HepG2 (cell line): ENCODE results near the gene WNT16. TPM values are rescaled to one million over a fixed set of nuclear protein-coding genes. Genes with fewer than 3 reads are reported as not detected.

Experiments
- ATAC-seq: fragments of 200-7000 bp; cut with Tn5 transposase; 3 replicates; pipeline ENCODE4 v1.9.1; 2020; ENCODE audit warnings: mild to moderate bottlenecking, moderate library complexity
- BruUV-seq: library from RNA; stranded (reverse); fragments of 400-500 nt; replicated peaks from 2 replicates; lab custom pipeline; 2021; lab: Mats Ljungman, UMichigan
- CTCF ChIA-PET: fragments of 300-600 bp; formaldehyde crosslinking; extraction: SDS; loops from one replicate; lab custom pipeline; 2021; ENCODE audit warnings: low total read pairs, inconsistent platforms, low intra/inter-chr PET ratio; lab: Yijun Ruan, JAX
- POLR2A ChIA-PET: fragments of 350-600 bp; sonication (Branson Sonifier 250); formaldehyde crosslinking; loops from one replicate; lab custom pipeline; 2020; ENCODE audit warnings: antibody characterized with exemption, inconsistent platforms; lab: Yijun Ruan, JAX
- DNase-seq: peaks from one replicate; pipeline ENCODE4 v3.0.0-alpha.2; 2015; ENCODE audit warnings: low spot score
- FAIRE-seq: peaks from 3 replicates; lab custom pipeline; 2011; peaks lifted over from hg19 to GRCh38; lab: Jason Lieb, UNC
- H2AFZ ChIP-seq: one replicate; pipeline ENCODE4 v1.6.1; 2011; ENCODE audit warnings: low read length, inconsistent platforms
- H3K27ac ChIP-seq: fragments of 300-600 bp; 3 replicates; pipeline ENCODE4 v1.8.0; 2011; ENCODE audit warnings: mixed run types, mild to moderate bottlenecking, mixed read lengths, low read length, inconsistent platforms; ENCODE audit not compliant: insufficient read depth; ENCODE audit errors: extremely low read length
- H3K27me3 ChIP-seq, 2 experiments: fragments of 200-600 bp in 1 of 2; 2 replicates in 1 of 2; 3 replicates in 1 of 2; pipeline versions ENCODE4 v1.6.0 to v1.8.0; 2011; ENCODE audit warnings: low read length in 2 of 2, mild to moderate bottlenecking in 2 of 2, moderate library complexity in 2 of 2, inconsistent platforms in 1 of 2; ENCODE audit not compliant: insufficient read depth in 2 of 2, control insufficient read depth in 1 of 2
- H3K36me3 ChIP-seq, 2 experiments: fragments of 200-600 bp in 1 of 2; replicated peaks in 1 of 2; 2 replicates in 1 of 2; 3 replicates in 1 of 2; pipeline versions ENCODE4 v1.5.1 to v1.8.0; 2011; ENCODE audit warnings: low read length in 2 of 2, inconsistent platforms in 1 of 2; ENCODE audit not compliant: insufficient read depth in 2 of 2, control insufficient read depth in 1 of 2
- H3K4me1 ChIP-seq: 2 replicates; pipeline ENCODE4 v1.5.1; 2012; ENCODE audit warnings: low read length, inconsistent platforms; ENCODE audit not compliant: insufficient read depth
- H3K4me2 ChIP-seq: 2 replicates; pipeline ENCODE4 v1.6.0; 2011; ENCODE audit warnings: low read depth, low read length, inconsistent platforms
- H3K4me3 ChIP-seq, 3 experiments: fragments of 200-600 bp in 1 of 3; sonication (generic), shearing (Covaris generic) in 1 of 3; replicated peaks in 1 of 3; 2 replicates each; pipeline ENCODE4 v1.5.1; 2011 to 2016; ENCODE audit warnings: low read length in 3 of 3, inconsistent platforms in 2 of 3, low read depth in 2 of 3, mild to moderate bottlenecking in 2 of 3, control low read depth in 1 of 3, mixed read lengths in 1 of 3; ENCODE audit not compliant: insufficient read depth in 1 of 3
- H3K79me2 ChIP-seq: one replicate; pipeline ENCODE4 v1.6.1; 2011; ENCODE audit warnings: low read length, inconsistent platforms; ENCODE audit not compliant: insufficient read depth
- H3K9ac ChIP-seq: 2 replicates; pipeline ENCODE4 v1.6.0; 2011; ENCODE audit warnings: mild to moderate bottlenecking, low read depth, low read length, inconsistent platforms; ENCODE audit not compliant: insufficient read depth
- H3K9me3 ChIP-seq: 2 replicates; pipeline ENCODE4 v1.5.1; 2012; ENCODE audit warnings: mild to moderate bottlenecking, low read length
- H4K20me1 ChIP-seq: 2 replicates; pipeline ENCODE4 v1.6.0; 2011; ENCODE audit warnings: inconsistent platforms, mild to moderate bottlenecking, low read length, moderate library complexity; ENCODE audit not compliant: insufficient read depth
- ARID2 ChIP-seq: sonication (generic); formaldehyde crosslinking; IDR thresholded peaks from 2 replicates; pipeline ENCODE4 v1.8.1; 2022; ENCODE audit warnings: mild to moderate bottlenecking, missing genetic modification reagents, borderline replicate concordance
- BCL6 ChIP-seq: IDR thresholded peaks from 2 replicates; pipeline ENCODE4 v1.6.1; 2016; ENCODE audit warnings: missing genetic modification reagents, missing compliant biosample characterization
- CC2D1A ChIP-seq: sonication (generic); formaldehyde crosslinking; IDR thresholded peaks from 2 replicates; pipeline ENCODE4 v1.8.1; 2023; ENCODE audit warnings: mild to moderate bottlenecking, missing genetic modification reagents
- GATAD1 ChIP-seq: IDR thresholded peaks from 2 replicates; pipeline ENCODE4 v1.6.1; 2016; ENCODE audit warnings: missing genetic modification reagents, missing compliant biosample characterization
- NCOA2 ChIP-seq: sonication (generic); formaldehyde crosslinking; IDR thresholded peaks from 2 replicates; pipeline ENCODE4 v1.8.0; 2022; ENCODE audit warnings: inconsistent platforms
- POGZ ChIP-seq: sonication (generic); formaldehyde crosslinking; IDR thresholded peaks from 2 replicates; pipeline ENCODE4 v1.4.0; 2020; ENCODE audit warnings: mild to moderate bottlenecking, missing genetic modification reagents
- POLR2AphosphoS5 ChIP-seq: IDR thresholded peaks from 2 replicates; pipeline ENCODE4 v1.6.1; 2012; ENCODE audit warnings: low read depth, low read length
- RFXANK ChIP-seq: IDR thresholded peaks from 2 replicates; pipeline ENCODE4 v1.6.1; 2016
- ZFP36L1 ChIP-seq: sonication (generic); formaldehyde crosslinking; IDR thresholded peaks from 2 replicates; pipeline ENCODE4 v1.8.0; 2022; ENCODE audit warnings: mild to moderate bottlenecking, missing genetic modification reagents, moderate library complexity
- ZNF317 ChIP-seq: sonication (generic); formaldehyde crosslinking; IDR thresholded peaks from 2 replicates; pipeline ENCODE4 v1.5.0; 2020; ENCODE audit warnings: mild to moderate bottlenecking, missing genetic modification reagents
- ZNF543 ChIP-seq: sonication (generic); formaldehyde crosslinking; IDR thresholded peaks from 2 replicates; pipeline ENCODE4 v1.4.0; 2020; ENCODE audit warnings: mild to moderate bottlenecking, missing genetic modification reagents
- ZNF629 ChIP-seq: sonication (generic); formaldehyde crosslinking; conservative IDR thresholded peaks from 2 replicates; pipeline ENCODE4 v1.5.0; 2020; ENCODE audit warnings: missing genetic modification reagents
- ZNF652 ChIP-seq: IDR thresholded peaks from 2 replicates; pipeline ENCODE4 v1.6.1; 2016; ENCODE audit warnings: low read depth, borderline replicate concordance
- ZSCAN29 ChIP-seq: sonication (generic); formaldehyde crosslinking; conservative IDR thresholded peaks from 2 replicates; pipeline ENCODE4 v1.4.0; 2020; ENCODE audit warnings: mild to moderate bottlenecking, missing genetic modification reagents
- whole genome bisulfite sequencing: methylation state at CpG from one replicate; pipeline ENCODE4 v1.1.6; 2017; ENCODE audit warnings: low lambda C conversion rate; 5-methylcytosine and 5-hydroxymethylcytosine counted together
- in situ Hi-C: cut with HindIII; loops from 2 replicates; pipeline ENCODE4 v1.10.0; 2017; ENCODE audit warnings: low pct_unique_long_range_greater_than_20kb; ENCODE audit not compliant: extremely low pct_ligation_motif_present
- intact Hi-C: fragments of 100-400 bp; cut with micrococcal nuclease; formaldehyde crosslinking; loops from one replicate; pipeline ENCODE4 v1.10.0; 2022; ENCODE audit not compliant: unreplicated experiment
- polyA plus RNA-seq, 8 experiments: library from polyadenylated mRNA; depleted of rRNA in 3 of 8; stranded (reverse) in 7 of 8; unstranded in 1 of 8; fragments of >200 nt; fragmentation: Illumina TruSeq in 4 of 8; extraction: Trizol in 4 of 8; gene quantifications; 2 replicates each; pipeline versions ENCODE4 v1.2.1 to v1.2.3, GENCODE V29; 2011 to 2016; ENCODE audit warnings: low read depth in 4 of 8, missing spikeins in 1 of 8, mixed read lengths in 1 of 8; ENCODE audit not compliant: insufficient read depth in 1 of 8
- total RNA-seq, 5 experiments: library from RNA; depleted of rRNA; stranded (reverse); fragments of >200 nt; fragmentation: Illumina TruSeq; extraction: Trizol; gene quantifications; 2 replicates each; pipeline ENCODE4 v1.2.3, GENCODE V29; 2016; ENCODE audit warnings: low read depth in 1 of 5
- TF ChIP-seq, protein P1 (sequence below): IDR thresholded peaks from 2 replicates; pipeline ENCODE4 v1.6.1; 2016
- TF ChIP-seq, protein P2 (sequence below): sonication (generic); formaldehyde crosslinking; IDR thresholded peaks from 2 replicates; pipeline ENCODE4 v1.8.0; 2022; ENCODE audit warnings: missing genetic modification reagents, mild to moderate bottlenecking, borderline replicate concordance

Gene WNT16
- total and polyA plus RNA-seq, 2 of the 13 experiments (the other 11 are each of a cell fraction or from before 2014, with no cell fraction given): not detected

DNA sequence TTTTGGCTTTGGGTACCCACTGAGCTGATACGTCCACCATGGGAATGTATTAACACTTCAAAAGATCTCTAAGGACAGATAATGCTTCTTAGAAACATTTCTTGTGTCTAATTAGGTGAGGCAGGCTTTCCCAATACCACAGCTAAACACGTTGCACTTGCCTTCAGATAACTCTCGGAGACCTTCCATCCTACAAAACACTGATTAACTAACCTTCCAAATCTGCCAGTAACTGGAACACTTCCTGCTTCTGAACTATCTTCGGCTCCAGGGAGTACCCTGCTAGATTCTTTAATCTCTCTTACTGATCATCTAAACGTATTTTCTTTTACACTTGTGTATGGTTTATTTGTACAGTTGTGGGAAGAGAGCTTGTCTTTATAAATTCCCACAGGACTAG, 1.1 kb upstream of the WNT16 start:
- no TSS peak for BruUV-seq
- Histone ChIP-seq H3K27ac (no peak overlapping the region), H3K4me3 (no peak overlapping the region), H2AFZ (no peak overlapping the region), H3K9ac (no peak overlapping the region), H3K36me3 (no peaks in the 10 kb centered on the region), H3K79me2 (no peaks in the 10 kb centered on the region), H3K4me1 (peaks cover 4% of the 10 kb centered on the region; the same call in 1 of the 2 replicates), H3K9me3 (no peaks in the 10 kb centered on the region), H3K27me3 (peaks cover 3 to 42% of the 10 kb centered on the region in 2 experiments; a peak in 3 of 5 replicates), H4K20me1 (no peaks in the 10 kb centered on the region), H3K4me2 (no peak overlapping the region)
- TF ChIP-seq GATAD1: no peak
- TF ChIP-seq POLR2AphosphoS5: no peak
- no peak for TF ChIP-seq ARID2 (CRISPR knock-in tag)
- TF ChIP-seq, protein P1, sequence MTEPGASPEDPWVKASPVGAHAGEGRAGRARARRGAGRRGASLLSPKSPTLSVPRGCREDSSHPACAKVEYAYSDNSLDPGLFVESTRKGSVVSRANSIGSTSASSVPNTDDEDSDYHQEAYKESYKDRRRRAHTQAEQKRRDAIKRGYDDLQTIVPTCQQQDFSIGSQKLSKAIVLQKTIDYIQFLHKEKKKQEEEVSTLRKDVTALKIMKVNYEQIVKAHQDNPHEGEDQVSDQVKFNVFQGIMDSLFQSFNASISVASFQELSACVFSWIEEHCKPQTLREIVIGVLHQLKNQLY (CRISPR knock-in tag): no peak
- no peak for TF ChIP-seq CC2D1A (CRISPR knock-in tag)
- no peak for TF ChIP-seq RFXANK (CRISPR knock-in tag)
- TF ChIP-seq, protein P2, sequence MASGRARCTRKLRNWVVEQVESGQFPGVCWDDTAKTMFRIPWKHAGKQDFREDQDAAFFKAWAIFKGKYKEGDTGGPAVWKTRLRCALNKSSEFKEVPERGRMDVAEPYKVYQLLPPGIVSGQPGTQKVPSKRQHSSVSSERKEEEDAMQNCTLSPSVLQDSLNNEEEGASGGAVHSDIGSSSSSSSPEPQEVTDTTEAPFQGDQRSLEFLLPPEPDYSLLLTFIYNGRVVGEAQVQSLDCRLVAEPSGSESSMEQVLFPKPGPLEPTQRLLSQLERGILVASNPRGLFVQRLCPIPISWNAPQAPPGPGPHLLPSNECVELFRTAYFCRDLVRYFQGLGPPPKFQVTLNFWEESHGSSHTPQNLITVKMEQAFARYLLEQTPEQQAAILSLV (CRISPR knock-in tag): no peak
- no peak for TF ChIP-seq NCOA2 (CRISPR knock-in tag)
- TF ChIP-seq ZNF652 (CRISPR knock-in tag): no peak
- TF ChIP-seq ZSCAN29 (CRISPR knock-in tag): no peak
- no peak for TF ChIP-seq ZNF543 (CRISPR knock-in tag)
- no peak for TF ChIP-seq ZNF317 (CRISPR knock-in tag)
- no peak for TF ChIP-seq ZFP36L1 (CRISPR knock-in tag)
- TF ChIP-seq BCL6 (CRISPR knock-in tag): no peak
- TF ChIP-seq POGZ: no peak
- no peak for TF ChIP-seq ZNF629
- ChIA-PET POLR2A (no interaction called here), CTCF (no interaction called here)
- FAIRE-seq (no peak), DNase-seq (no peak), ATAC-seq (no peak)
- WGBS: 8% methylated on average over 5 of the region's 5 CpGs
- intact Hi-C loops: no loop called here
- in situ Hi-C loops: no loop called here
